GM19238 (cell line): ENCODE data around the gene TM9SF3.

Experiments
- DNase-seq: peaks from one replicate; pipeline ENCODE4 v3.0.0; 2011; ENCODE audit warnings: low spot score; ENCODE audit not compliant: insufficient read length

Gene TM9SF3

DNA sequence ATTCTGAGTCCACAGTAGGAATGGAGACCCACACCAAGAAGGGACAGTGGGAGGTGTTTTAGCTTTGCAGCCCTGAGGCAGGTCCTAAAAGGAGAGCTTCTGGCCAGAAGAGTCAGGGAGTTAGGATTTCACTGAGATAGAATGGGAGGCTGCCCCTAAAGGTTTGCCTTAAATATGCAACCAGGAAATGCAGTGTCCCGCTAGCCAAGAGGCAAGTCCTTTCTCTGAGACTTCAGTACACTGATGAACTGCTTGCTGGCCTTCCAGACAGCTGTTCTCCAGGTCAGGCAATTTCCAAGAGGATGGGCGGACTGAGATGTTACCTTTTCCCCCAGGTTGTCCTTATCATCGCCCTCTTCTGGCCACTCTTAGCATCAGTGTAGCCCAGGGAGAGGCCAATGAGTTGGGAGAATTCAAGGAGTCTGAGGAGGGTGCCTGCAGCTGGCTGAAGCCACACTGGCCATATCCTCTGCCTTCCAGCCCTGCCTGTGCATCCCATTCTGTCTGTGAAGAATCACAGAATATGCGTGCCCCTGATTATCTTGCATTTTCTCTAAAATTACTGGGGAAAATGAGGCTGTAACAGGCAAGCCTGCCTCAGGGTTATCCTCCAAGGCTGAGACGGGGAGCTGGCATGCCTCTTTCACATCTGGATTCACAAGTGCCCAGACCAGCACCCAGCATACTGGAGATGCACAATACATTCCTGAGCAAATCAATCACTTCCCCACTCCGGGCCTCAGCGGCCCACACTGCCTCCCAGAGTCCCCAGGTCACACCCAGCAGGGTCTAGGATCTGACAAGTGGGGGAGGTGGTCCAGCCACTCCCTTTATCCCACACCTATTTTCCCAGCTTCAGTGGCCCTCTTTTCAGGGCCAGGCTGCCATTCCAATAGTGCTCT is 75.5 kb downstream of the TM9SF3 start:
- DNase-seq, result no peak

DNA sequence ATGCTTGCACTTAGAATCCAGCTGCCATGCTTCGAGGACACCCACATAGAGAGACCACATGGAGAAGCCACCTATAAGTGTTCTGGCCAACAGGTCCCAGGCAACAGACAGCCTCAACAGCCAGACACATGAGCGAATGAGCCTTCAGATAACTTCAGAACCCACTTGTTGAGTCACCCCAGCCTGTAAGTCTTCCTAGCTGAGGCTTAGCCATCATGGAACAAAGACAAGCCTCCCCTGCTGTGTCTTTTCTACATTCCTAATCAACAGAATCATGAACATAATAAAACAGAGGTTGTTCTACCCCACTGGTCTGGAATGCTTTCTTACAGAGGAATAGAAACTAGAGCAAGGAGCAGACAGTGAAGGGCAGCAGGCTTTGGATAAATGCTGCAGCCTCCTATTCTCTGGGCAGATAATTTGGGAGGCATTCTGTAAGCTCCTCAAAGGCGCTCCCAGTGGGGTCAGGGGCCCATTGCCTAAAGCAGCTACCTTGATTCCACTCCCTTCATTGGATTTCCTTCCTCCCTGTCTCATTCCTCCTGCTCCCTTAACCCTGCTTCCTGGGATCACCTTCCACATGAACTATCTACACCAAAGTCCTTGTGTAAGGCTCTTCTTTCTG is 77.7 kb downstream of the TM9SF3 start:
- DNase-seq, result no peak

DNA sequence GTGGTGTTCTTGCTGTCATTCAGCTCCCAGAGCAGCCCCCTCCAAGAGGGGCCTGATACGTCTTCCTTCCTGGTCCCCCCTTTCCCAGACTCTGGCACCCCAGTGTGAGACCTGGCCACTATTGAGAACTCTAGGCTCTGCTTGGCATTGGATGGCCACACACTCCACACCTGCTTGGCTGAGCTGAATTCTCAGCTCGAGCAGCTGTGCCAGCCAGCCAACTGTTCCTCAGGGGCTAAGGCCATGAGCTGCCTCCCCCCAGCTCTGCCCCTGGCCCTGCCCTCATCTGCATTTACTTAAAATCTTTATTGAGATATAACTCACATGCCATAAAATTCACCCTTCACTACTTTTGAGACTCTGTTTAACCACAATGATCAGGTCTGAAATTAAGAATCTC is 79.8 kb downstream of the TM9SF3 start:
- no peak for DNase-seq

DNA sequence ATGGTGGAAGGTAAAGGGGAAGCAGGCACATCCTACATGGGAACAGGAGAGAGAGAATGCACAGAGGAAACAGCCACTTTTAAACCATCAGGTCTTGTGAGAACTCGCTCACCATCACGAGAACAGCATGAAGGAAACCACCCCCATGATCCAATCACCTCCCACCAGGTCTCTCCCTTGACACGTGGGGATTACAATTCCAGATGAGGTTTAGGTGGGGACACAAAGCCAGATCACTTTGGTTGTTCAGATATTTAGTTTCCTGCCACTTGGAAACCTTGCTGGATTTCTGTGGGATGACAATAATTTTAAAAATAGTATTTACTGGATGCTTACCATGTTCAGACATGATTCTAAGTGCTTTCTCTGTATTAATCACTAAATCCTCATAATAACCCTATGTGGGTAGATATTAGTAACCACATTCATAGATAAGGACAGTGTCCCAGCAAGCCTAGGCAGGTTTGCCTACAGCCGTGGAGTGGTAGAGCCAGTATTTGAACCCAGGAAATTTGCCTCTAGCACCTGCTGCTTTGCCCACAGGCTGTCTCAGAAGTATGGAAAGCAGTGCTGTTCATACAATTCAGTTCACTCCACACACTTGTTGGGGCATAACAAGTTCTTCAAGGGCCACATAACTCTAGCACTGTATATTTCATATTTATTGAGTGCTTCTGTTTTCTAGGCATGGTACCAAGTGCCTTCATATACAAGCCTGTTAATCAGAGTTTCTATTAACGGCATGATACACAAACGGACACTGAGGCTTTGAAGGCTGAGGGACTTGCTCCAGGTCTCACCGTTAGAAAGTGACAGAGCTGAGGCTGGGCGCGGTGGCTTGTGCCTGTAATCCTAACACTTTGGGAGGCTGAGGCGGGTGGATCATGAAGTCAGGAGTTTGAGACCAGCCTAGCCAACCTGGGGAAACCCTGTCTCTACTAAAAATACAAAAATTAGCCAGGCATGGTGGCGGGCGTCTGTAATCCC is 81.4 kb downstream of the TM9SF3 start:
- no peak for DNase-seq

DNA sequence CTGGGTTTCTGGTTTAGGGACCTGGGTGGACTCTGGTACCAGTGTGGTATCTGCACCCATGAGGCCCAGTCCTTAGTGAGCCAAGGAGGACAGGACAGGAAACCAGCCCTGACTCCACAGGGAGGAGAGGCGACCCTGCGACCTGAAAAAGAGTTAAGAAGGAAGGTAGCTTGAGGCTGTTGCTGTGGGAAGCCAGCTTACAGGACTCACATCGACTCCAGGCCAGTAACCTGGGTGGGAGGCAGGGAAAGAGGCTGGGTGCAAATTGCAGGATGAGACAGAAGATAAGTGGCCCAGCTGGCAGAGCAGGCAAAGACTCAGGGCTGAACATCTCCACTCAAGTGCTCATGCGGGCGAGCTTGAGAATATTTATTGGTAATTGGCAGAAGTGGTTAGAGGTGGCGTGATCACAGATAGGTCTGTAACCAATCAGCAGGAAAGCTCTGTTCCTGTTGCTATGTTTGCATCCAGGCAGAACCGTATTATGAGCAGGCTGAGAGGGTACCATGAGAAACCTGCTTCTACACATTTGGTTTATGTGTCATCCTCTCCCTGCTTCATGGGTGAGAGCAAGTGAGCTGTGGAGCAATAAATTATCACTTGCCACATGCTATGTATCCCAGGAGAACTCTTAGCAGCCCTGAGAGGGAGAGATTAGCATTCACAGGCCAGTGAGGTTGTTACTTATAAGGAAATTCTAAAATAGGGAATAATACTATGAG is 84.1 kb downstream of the TM9SF3 start:
- DNase-seq, result no peak

DNA sequence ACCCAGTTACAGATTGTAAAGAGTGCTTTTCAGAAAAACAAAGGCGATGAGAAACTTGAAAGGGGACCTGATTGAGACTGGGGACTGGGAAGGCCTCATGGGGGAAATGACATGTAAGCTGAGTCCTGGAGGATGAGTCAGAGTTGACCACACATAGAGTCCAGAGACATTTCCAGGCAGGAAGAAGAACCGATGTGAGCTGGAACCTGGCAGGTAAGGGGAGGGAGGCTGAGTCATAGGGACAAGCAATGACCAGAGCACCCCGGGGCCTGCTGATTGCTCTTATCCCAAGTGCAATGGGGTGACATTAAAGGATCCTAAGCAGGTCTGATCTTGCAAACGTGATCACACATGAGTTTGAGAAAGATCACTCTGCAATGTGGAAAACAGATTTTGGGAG is 84.8 kb downstream of the TM9SF3 start:
- no peak for DNase-seq

DNA sequence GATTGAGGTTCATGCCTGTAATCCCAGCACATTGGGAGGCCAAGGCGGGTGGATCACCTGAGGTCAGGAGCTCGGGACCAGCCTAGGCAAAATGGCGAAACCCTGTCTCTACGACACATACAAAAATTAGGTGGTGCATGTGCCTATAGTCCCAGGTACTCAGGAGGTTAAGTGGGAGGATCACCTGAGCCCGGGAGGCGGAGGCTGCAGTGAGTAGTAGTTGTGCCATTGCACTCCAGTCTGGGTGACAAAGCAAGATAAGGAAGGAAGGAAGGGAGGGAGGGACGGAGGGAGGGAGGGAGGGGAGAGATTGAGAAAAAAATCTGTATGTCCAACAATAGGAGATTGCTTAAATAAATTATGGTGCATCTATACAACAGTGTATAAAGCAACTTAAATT is 86.3 kb downstream of the TM9SF3 start:
- no peak for DNase-seq

DNA sequence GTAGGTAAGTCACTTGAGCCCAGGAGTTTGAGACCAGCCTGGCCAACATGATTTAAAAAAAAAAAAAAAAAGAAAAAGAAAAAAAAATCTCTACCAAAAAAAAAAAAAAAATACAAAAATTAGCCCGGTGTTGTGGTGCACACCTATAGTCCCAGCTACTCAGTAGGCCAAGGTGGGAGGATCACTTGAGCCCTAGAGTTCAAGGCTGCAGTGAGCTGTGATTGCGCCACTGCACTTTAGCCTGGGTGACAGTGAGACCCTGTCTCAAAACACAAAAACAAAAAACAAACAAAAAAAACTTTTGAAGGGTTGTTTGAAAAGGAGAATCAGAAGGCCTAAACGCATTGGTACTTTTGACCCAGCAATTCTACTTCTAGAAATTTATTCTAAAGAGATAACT is 86.8 kb downstream of the TM9SF3 start:
- DNase-seq, result no peak

DNA sequence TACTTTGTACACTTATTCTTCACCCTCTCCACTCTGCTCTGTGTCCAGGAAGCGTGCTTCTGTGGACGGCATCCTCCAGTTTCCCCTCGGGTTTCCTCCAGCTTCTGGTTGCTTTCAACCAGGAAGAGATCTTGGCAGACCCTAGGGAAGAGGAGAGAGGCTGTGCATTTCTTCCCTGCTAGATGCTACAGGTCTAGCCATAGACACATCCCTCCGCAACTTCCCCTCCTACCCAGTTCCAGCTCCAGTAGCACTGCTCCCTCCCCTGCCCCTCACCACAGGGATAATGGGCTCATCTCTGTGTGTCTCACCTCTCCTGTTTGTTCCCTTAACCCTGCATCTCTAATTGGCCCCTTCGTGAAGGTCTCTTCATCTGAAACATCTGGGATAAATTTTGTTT is 89.4 kb downstream of the TM9SF3 start:
- no peak for DNase-seq

DNA sequence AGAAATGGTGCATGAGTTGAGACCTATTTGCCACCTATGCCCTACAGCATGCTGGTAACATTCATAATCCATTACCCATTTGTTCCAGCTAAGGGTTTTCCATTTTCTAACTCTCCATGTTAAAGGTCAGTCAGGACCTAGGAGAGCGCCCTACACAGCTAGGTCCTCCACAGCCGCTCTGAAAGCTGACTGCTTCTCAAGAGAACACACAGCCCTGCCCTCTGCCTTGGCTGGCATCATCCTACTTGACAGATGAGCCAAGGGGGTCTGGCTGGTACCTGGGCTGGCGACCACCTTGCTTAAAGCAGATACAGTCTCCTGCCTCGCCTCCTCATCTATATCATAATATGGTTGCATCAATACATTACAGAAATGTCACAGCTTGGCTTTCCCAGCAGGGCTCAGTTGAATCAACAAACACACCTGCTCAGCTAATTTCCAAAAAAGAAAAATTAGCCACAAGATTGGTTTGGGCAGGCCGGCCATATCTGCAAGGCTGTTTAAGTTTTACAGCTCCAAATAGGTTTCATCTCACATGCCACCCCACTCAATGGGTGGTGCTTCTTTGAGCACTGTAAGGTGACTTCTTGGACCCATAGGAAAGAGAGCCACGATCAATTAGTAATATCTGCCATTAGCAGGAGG is 90.4 kb downstream of the TM9SF3 start:
- no peak for DNase-seq

DNA sequence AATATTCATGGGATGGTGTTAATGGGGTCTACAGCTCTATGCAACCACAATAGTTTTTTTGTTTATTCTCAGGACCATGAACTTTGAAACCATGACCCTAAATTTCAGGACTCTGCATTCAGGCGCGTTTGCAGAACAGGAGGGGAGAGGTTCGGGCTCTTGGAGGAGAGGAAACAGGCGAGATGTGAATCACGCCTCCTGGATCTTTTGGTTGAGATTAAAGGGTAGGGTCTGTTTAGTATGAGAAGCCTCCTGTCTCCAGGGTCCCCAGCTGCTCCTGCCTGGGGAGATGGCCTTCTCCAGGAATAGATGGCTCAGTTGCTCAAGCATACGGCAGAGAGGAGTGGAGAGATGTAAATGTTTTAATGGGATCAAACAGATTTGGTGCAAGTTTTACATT is 91.3 kb downstream of the TM9SF3 start:
- DNase-seq, result no peak

DNA sequence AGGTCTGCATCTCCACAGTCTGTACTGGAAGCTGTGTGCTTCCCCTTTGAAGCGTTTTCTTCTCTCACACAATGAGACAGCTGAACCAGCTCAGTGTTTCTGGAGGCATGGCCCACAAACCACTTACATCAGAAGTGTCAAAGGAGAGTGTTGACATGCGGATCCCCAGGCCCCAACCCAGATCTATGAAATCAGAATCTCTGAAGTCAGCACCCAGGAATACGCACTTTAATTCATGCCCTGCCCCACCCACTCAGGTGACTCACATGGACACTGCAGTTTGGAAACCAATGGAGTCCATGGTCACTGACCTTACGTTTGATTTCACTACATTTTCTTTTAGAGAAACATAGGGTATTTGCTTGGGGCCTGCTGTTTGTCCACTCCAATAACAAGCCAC is 92.1 kb downstream of the TM9SF3 start:
- DNase-seq, result no peak

DNA sequence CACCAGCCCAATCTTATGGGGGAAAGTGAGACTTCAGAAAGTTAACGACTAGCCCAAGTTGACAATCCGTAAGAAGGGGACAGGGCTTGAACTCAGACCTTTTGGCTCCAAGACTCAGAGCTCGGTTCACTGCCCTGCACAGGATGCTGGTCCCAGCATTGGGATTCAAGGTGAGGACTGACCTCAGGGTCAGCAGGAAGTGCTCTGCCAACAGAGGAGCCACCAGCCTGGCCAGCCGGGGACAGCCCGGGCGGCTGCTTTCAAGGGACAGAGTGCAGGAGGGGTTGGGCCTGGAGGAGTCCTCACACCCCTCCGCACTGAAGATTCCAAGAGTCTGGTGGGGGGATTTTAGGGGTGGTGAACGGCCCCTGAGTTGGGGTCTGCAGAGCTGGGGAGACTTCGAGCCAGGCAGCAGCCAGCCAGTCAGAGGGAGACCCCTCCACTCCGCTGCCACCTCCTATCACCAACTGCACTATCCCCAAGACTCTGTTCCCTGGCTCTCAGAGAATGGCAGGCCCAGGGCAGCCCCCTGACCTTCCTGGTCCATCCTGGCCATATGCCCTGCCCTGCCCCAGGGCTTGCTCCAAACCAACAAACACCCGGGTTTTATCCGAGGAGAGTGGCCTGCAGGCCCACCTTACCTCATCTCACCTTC is 92.8 kb downstream of the TM9SF3 start:
- DNase-seq, result no peak

DNA sequence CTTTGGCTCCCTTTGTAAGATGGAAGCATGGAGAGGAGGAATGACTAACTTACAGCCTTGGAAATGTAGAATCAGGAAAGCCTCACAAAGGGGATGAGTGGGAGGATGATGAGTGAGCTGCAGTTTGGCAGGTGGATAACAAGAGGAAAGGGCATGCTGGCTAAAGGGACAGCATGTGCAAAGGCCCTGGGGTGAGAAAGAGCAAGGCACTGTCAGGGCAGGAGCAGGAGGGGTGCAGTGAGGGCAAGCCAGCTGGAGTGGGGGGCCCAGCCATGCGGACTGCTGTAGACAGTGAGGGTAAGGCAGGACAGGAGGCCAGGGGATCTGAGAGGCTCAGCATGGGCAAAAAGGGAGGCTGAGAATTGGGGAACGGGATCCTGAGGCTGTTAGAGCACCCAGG is 93.6 kb downstream of the TM9SF3 start:
- DNase-seq, result no peak

DNA sequence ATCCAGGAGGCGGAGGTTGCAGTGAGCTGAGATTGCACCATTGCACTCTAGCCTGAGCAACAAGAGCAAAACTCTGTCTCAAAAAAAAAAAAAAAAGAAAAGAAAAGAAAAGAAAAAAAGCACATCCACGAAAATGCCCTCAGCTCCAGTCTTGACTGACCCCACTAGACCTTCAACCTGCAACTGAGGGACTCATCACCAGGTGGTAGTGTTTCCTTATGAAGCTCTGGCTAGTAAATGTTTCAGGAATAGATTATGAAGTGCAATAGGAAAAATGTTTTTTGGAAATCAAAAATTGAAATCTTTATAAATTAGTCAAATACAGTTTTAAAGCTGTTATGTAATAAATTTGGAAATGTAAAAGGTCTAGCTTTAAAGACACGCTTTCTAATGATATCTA is 95.5 kb downstream of the TM9SF3 start:
- no peak for DNase-seq

DNA sequence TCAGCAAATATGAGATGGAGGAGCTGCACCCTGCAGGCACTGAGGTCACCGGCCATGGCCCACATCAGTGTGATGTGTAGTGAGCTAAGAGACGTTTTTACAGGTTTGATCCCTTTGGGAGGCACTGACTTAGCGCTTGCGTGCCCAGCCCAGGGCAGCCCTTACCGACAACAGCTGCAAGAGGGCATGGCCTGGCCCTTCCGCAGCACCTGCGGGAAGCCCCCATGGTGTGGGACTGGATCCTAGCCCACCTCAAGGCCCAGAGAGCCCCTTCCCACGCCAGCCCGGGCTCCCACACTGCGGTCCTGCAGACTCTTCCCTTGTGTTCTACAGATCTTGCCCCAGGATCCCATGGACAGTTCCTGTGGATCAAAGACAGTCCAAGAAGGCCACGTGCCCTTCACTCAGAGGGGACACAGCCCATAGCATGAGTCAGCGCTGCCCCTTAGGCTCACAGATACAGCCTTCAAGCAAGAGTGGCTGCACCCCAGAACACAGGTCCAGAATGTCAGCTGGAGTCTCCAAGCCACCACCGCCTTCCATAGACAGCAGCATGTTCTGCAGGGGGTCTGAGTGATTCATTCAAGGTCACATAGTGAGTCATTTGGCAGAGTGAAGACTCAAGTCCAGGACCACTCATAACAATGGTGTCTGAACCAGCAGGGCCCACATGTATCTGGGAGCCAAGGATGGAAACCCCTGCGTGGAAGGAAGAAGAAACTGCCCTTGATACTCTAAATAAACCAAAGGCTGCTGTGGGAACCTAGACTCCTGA is 98.5 kb downstream of the TM9SF3 start:
- DNase-seq, result no peak

DNA sequence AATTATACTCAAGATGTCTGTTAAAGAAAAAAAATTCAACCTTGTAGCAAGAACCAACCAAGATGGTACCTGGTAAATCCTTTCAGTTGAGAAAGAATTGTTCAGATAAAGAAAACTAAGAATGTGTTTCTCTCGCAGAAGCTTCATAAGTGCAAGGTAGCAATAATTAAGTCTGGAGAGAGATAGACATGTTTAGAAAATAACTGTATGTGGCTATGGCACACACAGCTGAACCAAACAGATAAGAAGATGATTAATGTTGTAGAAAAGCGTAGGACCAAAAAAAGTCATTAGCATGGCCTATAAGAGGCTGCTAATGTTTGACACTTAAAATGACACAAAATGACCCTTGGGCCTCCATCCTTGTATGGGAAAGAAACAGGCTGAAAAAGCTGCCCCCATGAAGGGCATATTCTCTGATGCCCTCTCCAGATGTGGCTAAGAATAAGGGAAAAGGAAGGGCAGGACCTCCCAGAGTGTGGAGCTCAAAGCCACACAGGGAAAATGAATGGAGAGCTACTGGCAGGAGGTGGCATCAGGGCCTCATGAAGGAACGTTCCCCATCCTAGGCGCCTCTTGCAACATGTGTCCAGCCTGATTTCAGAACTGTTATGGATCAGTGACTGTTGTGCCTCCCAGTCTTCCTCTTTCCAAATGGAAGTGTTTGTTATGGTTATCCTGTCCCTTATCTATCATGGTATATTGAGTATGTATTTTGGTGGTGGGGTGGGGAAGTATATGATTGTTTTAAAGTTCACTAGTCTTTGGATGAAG is 103.8 kb downstream of the TM9SF3 start:
- no peak for DNase-seq

DNA sequence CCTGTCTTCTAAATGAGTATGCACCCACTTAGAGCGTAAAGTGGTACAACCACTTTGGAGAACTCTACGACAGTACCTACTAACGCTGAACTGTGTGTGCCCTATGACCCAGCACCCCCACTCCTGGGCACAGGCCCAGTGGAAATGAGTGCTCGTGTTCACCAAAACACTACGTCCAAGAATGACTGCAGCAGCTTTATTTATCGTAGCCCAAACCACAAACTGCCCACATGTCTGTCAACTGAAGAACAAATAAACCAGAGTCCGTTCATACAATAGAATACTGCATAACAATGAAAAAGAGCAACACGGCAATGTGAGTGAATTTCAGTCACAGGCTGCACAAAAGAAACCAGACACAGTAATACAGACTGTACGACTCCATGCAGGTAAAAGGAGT is 108.5 kb downstream of the TM9SF3 start:
- no peak for DNase-seq

DNA sequence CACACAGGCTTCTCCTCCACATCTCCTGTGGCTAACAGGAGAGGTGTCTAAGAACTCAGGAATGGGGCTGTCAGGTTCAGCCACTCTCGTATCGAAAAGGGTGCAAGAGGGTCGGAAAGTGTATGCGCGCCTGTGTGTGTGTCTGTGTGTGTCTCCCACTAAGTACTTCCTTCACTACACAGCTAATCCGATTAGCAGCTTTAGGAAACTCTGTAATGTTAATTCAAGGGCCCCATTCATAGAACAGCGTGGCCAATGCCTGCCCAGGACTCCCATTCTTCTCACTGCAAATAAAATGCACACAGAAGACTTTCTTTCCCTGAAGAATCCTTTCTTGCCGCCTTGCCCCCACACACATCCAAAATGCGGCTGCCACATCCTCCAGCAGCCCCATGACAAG is 112.9 kb downstream of the TM9SF3 start:
- no peak for DNase-seq
